Testis (tissue), 2 donors: Measurements from ENCODE around the gene LRP1B.

Experiments used
- CTCF ChIP-seq, 3 experiments: fragments of 450-650 bp in 2 of 3; fragments of 200-600 bp in 1 of 3; sonication (generic) in 1 of 3; IDR thresholded peaks; one replicate each; pipeline ENCODE4 v1.5.1; 2016 to 2019; ENCODE audit warnings: antibody characterized with exemption in 3 of 3, mild to moderate bottlenecking in 2 of 3, moderate library complexity in 1 of 3
- POLR2A ChIP-seq: fragments of 450-650 bp; IDR thresholded peaks from one replicate; pipeline ENCODE4 v1.6.1; 2017; ENCODE audit warnings: antibody characterized with exemption, mild to moderate bottlenecking, moderate library complexity

- TF ChIP-seq POLR2A (no peak), CTCF (IDR thresholded peaks at IDR 0.05) (no peak)
These were observed 241.0 kb downstream of the LRP1B start for GRCh38 chr2:141889788-141890187.
